ENCODE data around the gene NENF.
"Not testable (repeated sequence)": the region's sequence is repeated elsewhere in the genome, so short reads cannot be mapped to it uniquely, and the experiment has no call there.

The NENF gene

GRCh38 chr1:212458817-212459216, 26.1 kb downstream of the NENF start:
- DNase-seq (ENCODE audit: low read depth in 1 of 2, low spot score in 1 of 2): no peak

GRCh38 chr1:212459656-212460055, 26.9 kb downstream of the NENF start:
- no peak for DNase-seq (ENCODE audit: low read depth in 1 of 2, low spot score in 1 of 2)

- no peak for DNase-seq (ENCODE audit: low read depth in 1 of 2, low spot score in 1 of 2)
These were observed 27.7 kb downstream of the NENF start for GRCh38 chr1:212460376-212460775.

DNA sequence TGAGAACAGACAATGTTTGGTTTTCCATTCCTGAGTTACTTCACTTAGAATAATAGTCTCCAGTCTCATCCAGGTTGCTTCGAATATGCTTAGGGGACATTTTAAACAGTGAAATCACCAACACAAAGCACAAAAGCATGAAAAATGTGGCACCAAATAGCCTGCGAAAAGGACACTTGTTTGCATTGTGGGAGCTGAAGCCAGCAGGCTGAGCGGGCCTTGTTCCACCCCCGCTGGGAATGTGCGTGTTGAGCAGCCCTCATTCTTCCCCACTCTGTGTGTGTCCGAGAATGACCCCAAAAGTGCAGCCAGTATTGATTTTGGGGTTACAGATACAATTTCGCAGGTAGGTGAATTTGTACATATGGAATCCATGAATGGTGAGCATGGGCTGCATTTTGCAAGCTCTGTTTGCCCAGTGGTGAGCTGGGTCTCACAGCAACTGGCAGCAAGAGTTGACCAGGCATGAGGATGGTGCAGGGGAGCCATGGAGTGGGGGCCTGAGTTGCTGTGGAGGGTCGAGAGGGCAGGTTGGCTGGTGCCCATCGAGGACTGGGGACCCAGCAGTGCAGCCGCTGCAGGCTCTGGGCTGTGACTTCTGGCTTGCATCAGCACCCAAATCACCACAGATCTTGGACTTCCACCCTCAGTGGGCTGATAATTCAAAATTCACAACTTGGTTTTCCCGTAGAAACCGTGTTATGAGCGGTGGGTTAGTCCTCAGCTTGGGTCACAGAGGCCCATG, 29.4 kb downstream of the NENF start:
- no peak for DNase-seq (ENCODE audit: low read depth in 1 of 2, low spot score in 1 of 2)

DNA sequence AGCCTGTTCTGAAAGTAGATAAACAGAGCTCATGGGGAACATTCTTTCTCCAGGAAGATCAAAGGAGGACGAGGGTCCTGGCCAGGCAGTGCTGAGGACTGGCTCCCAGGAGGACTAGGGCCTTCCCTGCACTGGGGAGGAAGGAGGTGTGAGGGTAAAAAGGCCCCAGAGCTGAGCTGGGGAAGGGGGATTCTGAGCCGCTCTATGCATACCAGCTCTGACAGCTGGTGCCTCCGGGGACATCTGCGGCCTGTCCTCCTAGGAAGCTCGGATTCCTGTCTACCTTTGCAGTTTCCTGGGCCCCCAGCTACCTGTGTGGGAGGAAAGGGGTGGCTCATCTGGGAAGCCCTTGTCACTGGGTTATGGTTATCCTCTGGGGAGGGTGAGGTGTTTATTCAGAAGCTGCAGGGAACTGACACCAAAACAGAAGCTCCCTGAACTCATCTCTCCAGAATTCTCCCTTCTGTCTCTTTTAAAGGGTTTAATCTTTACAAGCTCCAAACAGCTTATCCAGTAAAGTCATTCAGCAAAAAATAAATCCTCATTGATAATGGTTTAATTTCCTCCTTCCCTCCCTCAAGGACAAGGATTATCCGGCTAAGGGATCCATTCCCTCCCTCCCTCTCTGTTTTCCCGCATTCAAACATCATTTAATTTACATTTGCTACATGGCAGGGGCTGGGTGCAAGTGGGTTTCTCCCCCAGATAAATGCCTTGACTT, 31.0 kb downstream of the NENF start:
- no peak for DNase-seq (ENCODE audit: low read depth in 1 of 2, low spot score in 1 of 2)

DNA sequence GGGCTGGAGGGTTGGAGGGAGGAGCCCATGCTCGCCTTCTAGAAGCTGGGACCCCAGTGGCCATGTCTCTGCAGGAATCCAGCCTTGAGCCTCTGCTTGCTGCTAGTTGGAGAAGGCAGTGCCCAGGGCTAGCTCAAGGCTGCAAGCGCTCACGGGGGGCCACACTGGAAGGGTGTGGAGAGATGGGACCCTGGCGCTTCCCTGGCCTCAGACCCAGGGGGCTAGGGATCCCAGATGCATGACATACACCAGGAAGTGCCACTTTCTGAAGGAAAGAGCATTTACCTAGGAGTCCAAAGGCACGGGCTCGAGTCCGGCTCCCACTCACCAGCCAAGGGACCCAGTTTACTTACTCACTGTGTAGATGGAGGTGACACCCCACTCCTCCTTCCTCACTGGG, 32.6 kb downstream of the NENF start:
- no peak for DNase-seq (ENCODE audit: low read depth in 1 of 2, low spot score in 1 of 2)

DNA sequence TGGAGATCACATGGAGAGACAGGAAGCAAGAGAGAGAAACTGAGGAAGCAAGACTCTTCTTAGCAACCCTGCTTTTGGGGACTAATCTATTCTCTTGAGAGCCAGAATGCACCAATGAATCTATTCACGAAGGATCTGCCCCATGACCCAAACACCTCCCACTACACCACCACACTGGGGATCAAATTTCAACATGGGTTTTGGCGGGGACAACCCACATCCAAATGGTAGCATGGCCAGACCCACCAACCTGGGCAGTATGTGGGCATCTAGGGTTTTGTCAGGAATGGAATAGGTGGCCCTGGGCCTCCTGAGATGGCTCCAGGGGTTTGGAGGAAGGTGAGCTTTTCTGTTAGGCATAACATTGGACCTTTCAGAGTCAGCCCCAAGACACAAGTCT, 33.7 kb downstream of the NENF start:
- DNase-seq (ENCODE audit: low read depth in 1 of 2, low spot score in 1 of 2): no peak

DNA sequence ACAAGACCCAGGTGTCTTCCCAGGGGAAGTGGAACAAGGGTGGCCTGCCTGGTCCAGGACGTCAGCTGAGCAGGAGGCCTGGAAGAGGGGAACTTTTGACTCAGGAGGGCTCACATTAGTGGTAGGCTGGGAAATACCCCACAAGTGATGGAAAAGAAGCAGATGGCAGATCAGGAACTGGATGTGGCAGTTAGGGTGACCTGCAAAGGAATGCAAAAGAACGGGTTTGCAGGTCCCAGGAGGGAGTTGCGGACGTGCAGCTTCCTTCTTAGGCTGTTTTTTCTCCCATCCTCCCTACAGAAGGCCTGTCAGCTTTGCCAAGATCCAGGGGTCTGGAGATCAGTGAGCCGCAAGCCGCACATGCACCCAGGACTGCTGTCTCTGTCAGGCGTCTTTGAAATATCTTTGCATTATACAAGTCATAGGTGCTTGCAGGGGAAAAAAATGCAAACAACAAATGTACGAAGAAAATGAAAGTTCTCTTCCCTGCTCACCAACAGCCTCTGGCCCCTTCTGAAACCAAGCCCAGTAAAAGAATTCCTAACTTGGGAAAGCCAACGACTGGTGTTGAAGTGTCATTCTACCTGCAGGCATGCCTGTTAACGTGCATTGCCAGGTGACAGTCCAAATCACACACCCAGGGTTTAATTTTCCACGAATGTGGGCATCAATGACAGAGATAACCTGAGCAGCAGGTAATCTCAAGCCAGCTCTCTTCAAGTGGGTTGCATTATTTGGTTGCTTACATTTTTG, 34.4 kb downstream of the NENF start:
- DNase-seq (ENCODE audit: low read depth in 1 of 2, low spot score in 1 of 2): no peak

GRCh38 chr1:212467843-212468482, 35.2 kb downstream of the NENF start:
- DNase-seq (ENCODE audit: low read depth in 1 of 2, low spot score in 1 of 2): no peak

DNA sequence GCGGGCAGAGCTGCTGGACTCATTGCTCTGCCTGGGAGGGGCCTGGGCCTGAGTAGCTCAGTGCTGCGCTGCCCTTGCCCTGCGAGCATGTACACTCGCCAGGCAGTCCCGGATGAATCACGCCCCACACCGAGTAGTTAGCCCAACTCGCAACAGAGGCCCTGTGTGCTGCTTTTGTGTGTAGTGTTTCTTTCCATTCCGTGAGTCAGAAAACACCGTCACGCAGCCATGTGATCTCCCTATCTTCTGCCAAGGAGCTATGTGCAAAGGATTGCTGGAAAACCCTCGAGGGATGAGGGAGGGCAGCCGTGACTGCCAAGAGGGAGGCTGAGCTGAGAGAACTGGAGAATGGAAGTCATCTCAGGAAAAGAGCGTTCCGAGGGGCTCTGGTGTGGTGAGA, 37.3 kb downstream of the NENF start:
- DNase-seq (ENCODE audit: low read depth in 1 of 2, low spot score in 1 of 2): no peak

DNA sequence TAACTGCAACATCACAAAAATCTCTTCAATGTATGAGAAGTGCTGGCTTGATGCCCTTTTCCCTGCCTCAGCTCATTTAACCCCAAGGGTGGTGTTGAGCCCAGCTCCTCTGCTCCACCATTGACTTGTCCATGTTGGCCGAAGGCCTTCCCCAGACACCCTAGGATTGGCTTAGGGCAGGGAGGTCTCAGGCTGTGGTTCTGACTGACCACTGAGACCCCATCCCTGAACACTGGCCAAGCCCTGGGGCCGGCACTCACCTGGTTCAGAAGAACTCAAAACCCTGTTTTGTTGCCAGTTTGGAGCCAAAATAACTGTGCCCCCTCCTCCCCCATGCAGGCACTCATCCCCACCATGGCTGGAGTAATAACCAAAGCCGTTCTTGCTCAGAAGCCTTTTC, 38.6 kb downstream of the NENF start:
- no peak for DNase-seq (ENCODE audit: low read depth in 1 of 2, low spot score in 1 of 2)

DNA sequence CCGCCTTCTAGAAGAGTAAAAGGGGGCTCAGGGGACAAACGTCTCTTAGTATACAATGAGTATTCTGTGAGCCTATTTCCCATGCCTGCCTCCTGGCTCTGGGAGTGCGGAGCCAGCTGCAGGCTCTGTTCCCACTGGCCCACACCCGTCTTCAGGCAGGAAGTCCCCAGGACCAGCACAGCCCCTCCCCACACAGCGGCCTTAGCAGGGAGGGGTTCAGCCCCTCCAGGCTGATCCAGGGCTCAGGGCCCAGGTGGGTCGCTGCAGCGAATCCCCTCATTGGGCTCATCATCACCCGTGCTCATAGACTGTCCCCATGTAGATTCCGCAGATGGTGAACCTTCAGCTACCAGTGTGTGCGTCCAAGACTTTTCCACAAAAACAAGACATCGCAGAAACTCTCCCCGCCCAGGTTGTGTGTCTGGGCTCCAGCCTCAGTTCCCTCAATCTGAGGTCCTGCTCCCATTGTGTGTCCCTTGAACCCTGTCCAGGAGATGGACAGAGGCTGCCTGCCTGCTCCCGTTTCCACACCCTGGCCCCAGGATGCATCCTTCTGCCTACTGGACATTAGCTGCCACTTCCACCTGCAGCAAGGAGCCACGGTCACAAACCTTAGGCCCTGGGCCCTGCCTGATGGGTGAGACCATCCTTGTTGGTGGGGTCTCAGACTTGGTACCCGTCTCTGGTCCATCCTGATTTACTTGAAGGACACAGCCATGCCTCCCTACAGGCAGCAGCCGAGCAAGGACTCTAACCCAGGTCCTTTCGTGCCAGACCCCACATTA, 39.4 kb downstream of the NENF start:
- no peak for DNase-seq (ENCODE audit: low read depth in 1 of 2, low spot score in 1 of 2)

- DNase-seq (ENCODE audit: low read depth in 1 of 2, low spot score in 1 of 2): no peak
These were observed 41.0 kb downstream of the NENF start for GRCh38 chr1:212473729-212474128.

DNA sequence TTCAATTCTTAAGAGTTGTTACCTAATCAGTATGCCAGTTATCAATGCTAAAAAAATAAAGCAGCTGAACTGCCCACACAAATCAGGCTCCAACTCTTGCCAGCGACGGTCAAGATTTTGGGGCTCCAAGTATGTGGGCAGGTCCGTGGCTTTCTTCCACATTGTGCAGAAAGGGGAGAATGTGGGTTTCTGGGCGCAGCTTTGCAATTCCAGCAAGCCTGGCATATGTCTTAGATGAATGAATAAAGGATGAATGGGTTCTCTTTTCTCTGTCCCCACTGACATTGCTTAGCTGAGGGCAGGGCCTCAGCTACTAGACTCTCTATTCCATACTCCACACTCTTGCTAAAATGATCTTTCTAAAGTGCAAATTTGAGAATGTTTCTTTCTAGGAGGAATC, 42.4 kb downstream of the NENF start:
- DNase-seq (ENCODE audit: low read depth in 1 of 2, low spot score in 1 of 2): no peak

DNA sequence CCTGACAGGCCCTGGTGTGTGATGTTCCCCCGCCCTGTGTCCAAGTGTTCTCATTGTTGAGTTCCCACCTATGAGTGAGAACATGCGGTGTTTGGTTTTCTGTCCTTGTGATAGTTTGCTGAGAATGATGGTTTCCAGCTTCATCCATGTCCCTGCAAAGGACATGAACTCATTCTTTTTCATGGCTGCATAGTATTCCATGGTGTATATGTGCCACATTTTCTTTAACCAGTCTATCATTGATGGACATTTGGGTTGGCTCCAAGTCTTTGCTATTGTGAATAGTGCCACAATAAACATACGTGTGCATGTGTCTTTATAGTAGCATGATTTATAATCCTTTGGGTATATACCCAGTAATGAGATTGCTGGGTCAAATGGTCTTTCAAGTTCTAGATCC, 43.1 kb downstream of the NENF start:
- not testable (repeated sequence) for DNase-seq (ENCODE audit: low read depth in 1 of 2, low spot score in 1 of 2)

DNA sequence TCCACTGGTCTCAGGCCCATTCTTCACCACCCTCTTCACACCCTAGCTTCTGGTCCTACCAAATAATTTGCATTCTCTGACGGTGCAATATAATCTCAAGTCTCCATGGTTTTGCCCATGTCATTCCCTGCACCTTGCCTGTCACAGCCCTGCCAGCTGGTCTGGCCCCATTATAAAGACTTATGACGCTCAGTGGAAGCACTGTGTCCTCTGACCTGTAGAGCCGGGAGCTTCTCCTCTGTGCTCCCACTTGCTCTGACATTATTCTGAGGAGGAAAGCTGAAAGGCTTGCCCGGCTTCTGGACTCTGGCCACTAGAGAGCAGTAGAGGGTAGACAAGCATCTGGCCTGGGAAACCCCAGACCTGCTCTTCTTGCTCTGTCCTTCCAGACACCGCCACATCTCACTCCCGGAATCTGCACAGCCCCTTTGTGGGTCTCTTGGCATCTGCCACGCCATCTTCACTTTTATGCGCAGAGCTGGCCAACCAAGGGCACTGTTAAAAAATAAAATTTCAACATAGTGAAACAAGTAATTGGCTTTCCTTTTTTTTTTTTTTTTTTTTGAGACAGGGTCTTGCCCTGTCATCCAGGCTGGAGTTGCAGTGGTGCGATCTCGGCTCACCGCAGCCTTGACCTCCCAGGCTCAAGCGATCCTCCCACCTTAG, 44.4 kb downstream of the NENF start:
- peak; percentile 42 to 53 for DNase-seq (ENCODE audit: low read depth in 1 of 2, low spot score in 1 of 2)

- no peak for DNase-seq (ENCODE audit: low read depth in 1 of 2, low spot score in 1 of 2)
These were observed 45.2 kb downstream of the NENF start for GRCh38 chr1:212477680-212478466.

- no peak for DNase-seq (ENCODE audit: low read depth in 1 of 2, low spot score in 1 of 2)
These were observed 45.8 kb downstream of the NENF start for GRCh38 chr1:212478467-212479025.

- DNase-seq (ENCODE audit: low read depth in 1 of 2, low spot score in 1 of 2): no peak
These were observed 46.5 kb downstream of the NENF start for GRCh38 chr1:212479188-212479587.

Data from stimulated activated CD4-positive, alpha-beta T cell treated with anti-CD3 and anti-CD28 coated beads, Interleukin-15, amount 100 ng/mL, for 1 hour (primary cell).